NCI-H2029 (cell line): ENCODE results near the gene MPPED2.
"Not testable (repeated sequence)": the region's sequence is repeated elsewhere in the genome, so short reads cannot be mapped to it uniquely, and the experiment has no call there.

ENCODE experiments used
- DNase-seq: peaks from one replicate; lab custom pipeline; 2025; lab: John Stamatoyannopoulos, UW

Gene MPPED2

DNA sequence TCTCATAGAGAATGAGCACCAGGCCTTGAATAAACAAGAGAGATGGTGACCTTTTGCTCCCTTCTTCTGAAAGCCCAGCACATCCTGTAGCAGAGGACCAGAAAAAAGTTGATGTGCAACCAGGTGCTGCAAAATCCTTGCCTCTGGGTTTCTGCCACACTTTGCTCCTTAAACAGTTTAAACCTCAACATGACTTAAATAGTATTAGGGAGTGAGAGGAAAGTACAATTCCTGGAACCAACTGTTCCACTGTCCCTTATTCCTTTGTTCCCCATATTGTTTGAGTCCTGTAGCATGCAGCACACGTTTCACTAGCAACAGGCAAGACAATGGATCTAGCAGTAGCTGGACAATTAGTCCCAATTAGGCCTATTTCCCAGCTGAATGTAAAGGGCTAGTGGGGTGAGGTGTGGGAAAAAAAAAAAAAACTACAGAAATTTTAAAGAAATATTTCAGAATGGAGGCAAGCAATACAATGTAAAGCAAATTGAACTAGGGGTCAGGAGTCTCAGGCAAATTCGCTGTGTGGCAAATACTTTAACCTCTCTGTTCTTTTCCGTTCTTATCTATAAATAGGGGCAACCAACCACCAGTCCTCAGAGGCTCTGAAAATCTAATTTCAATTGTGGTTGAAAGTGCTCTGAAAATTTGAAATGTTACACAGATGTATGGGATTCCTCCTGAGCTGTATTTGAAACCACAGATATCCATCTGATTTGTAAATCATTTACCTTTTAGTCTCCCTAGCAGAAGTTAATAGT is 6.6 kb downstream of the MPPED2 start:
- DNase-seq: no peak

DNA sequence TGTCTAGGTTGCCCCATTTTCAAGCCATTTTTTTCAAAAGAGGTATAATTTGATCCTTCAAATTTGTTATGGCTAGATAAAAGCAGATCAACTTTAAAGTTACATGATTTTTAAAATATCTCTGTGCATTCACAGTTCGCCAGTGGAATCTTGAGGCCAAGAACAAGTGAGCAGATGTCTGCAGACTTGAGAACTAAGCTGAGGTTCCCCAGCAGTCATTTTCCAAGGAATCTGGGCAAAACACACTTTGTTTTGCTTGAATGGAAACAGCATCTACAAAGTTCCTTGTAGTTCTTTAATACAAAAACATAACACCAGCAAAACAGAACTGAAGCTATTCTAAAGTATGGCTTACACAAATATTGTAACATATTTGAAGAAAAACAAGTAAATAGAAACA is 7.7 kb downstream of the MPPED2 start:
- DNase-seq: no peak

- no peak for DNase-seq
These were observed 12.2 kb downstream of the MPPED2 start for GRCh38 chr11:30573951-30574350.

DNA sequence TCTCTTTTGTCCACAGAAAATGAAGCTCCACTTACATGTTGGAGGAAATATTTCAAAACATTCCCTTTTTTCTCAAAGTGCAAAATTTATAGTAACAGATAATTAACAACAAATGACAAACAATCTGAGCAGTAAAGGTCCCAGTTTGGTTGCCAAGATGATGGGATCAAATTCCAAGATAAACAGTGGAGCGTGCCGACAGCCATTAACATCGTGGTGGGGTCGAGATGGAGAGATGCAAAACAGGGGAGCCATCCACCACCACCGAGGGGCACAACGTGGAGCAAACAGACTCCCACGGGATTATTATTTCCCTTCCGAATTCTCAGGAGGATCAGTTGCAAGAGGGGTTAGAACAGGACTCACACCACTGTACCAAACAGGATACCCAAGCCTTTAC is 17.2 kb downstream of the MPPED2 start:
- no peak for DNase-seq

GRCh38 chr11:30567644-30568043 is 18.5 kb downstream of the MPPED2 start:
- no peak for DNase-seq

- DNase-seq: no peak
These were observed 19.0 kb downstream of the MPPED2 start for GRCh38 chr11:30567120-30567519.

GRCh38 chr11:30566482-30566881 is 19.7 kb downstream of the MPPED2 start:
- no peak for DNase-seq

- no peak for DNase-seq
These were observed 21.1 kb downstream of the MPPED2 start for GRCh38 chr11:30565027-30565426.

- no peak for DNase-seq
These were observed 24.3 kb downstream of the MPPED2 start for GRCh38 chr11:30561691-30562415.

DNA sequence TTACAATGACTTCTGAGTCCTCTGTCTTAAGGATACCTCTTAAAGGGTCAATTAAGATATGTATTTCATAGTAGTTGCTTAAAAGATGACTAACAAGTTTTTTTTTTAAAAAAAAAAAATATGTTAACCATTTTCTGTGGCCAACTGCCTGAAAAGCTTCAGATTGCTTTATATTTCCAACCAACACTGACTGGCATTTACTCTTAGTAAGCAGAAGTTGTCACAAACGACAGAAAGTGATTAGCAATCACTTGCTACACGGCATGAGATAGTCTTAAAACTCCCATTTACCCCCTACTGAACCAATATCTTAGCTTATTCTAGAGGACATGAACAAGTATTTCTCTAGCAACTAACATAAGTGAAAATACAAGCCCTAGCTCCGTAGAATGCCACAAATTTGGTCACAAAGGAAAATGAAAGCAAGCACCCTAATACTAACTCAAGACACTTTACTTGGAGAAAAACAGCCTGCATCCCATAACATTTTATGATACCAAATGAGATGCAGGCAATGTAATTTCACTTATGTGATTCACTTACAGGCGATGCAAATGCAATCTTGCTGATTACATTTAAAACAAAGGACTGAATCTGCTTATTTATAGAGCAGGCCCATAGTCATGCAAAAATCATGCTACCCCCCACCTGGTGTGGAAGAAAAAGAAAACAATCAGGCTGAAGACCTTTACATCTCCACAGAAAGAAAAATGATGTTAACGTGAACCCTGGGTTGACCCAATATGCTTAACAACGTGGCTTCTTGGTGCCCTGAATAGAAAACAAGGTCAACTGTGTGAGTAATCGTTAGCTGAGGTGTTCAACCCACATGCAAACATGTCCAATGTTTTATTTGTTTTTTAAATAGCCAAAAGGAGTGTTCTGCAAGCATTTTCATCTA is 25.7 kb downstream of the MPPED2 start:
- DNase-seq: no peak

- DNase-seq: no peak
These were observed 27.1 kb downstream of the MPPED2 start for GRCh38 chr11:30559004-30559403.

DNA sequence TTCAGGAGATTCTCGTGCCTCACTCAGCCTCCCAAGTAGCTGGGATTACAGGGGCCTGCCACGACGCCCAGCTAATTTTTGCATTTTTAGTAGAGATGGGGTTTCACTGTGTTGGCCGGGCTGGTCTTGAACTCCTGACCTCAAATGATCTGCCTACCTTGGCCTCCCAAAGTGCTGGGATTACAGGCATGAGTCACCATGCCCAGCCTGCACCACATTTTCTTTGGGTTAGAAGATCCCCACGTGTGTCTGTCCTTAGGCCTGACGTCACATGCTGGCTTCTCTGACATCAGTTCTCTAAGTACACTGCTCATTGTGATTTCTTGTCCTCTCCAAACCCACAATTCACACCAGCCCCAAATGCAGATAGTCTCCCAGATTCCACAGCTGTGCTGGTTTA is 31.6 kb downstream of the MPPED2 start:
- not testable (repeated sequence) for DNase-seq

- DNase-seq: no peak
These were observed 32.5 kb downstream of the MPPED2 start for GRCh38 chr11:30553521-30554110.

- DNase-seq: no peak
These were observed 33.3 kb downstream of the MPPED2 start for GRCh38 chr11:30552839-30553238.

GRCh38 chr11:30550022-30550542 is 36.1 kb downstream of the MPPED2 start:
- no peak for DNase-seq

DNA sequence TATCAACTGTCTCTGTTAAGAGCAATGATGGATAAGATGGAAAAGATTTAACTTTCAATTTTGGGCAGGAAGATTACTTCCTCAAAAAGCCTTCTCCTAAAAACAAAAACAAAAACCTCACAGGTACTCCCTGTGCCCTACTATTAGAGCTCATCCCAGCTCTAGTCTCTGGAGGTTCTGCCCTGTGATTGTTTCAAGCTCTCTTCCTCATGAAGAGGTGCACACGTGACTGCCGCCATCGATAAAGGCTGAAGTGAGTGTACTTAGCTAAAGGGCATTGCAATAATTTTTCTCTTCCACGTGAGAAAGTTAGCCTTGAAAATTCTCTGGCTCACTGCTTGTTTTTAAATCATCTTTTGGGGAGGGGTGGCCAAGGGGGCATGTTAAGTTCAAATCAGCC is 36.6 kb downstream of the MPPED2 start:
- DNase-seq: no peak

DNA sequence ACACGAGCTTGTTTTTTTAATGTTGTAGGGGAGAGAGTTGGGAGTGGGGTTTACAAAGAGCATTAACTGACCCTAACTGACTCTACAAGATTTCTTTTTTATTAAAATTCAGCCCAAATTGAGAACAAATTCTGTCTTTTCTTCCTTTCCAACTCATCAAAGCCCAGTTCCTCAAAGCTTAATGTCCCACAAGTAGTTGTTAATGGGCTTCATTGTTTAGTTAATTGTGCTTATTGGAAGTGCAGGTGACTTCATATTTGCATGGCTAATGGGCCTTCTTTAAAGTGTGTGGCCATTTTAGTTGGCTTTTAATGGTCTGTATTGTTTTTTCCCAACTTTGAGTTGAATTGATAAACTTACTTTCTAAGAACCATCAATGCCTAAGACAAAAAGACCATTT is 39.8 kb downstream of the MPPED2 start:
- no peak for DNase-seq

- DNase-seq: no peak
These were observed 40.6 kb downstream of the MPPED2 start for GRCh38 chr11:30545507-30545906.

DNA sequence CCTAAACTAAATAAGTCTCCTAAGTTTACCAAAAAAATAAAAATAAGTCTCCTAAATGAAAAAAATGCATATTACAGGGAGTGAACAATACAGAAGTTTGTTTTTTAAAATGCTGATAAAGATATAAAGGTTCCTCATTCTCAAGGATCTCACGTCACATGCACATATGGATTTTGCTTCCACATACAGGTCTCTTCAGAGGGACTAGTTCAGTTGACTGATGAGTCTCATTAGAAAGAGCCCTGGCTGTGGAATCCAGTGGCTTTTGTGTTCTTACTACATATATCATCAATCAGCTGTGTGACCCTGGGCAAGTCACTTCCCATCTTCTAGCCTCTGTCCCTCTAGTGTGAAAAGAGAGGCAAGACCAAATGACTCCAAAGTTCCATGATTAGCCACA is 43.1 kb downstream of the MPPED2 start:
- no peak for DNase-seq

GRCh38 chr11:30540781-30541180 is 45.4 kb downstream of the MPPED2 start:
- DNase-seq: no peak

DNA sequence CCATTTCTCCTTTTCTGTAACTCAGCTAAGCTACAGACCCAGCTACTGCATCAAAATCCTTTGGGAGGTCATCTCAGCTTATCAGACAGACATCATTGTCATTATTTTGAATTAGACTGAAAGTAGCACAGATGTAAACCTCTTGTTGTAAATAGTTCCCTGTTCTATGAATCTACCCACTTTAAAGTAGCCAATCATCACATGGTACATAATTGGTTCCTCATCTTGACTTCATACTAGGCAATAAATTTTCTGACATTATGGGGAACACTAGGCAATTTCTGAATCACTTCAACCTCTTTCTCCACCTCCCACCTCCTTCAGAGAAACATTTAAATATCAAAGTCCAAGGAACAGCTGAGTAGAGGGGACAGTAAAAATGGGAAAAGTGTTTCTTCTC is 47.9 kb downstream of the MPPED2 start:
- no peak for DNase-seq

- no peak for DNase-seq
These were observed 50.3 kb downstream of the MPPED2 start for GRCh38 chr11:30535818-30536217.
